ENCODE measurements around the gene GABRP.

GABRP gene

DNA sequence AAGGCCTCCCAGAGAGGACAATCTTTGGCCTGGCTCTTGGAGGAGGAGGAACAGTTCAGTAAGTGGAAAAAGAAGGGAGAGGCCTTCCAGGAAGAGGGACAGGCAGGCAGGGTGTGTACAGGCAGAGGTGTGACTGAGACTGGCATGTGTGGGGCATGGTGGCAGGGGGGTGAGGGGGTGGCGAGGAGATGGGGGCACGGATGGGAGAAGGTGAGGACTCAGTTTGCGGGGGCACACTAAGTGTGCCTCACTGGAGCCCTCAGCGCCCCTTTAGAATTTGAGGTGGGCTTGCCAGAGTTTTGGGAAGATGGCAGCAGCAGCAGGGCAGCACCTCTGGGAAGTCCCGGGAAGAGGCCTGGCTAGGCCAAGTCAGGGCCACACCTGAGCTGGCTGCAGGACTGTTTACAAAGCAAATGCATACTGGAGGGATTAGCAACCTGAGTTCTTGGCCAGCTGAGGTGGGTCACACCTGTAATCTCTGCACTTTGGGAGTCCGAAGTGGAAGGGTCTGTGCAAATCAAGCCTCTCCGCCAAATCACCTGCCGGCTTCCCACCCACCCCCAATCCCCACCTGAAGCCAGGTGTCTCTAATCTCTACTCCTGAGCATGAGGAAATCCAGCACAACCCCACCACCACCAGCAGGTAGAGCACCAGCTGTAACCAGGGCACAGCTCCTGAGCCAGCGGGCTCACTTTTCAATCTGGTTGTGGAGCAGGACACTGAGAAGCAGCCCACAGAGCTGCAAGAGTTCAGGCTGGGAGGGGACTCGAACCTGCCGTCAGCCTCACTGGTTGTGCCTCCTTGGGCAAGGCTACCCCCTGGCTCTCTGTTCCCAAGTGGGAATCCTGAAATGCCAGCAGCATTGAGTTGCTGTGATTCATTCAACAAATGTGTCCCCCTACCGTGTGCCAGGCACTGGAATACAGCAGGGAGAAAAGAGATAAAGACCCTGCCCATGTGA lies 10.2 kb upstream of the GABRP start:
- no peak overlapping the region for H3K4me3 ChIP-seq (ENCODE audit: low read depth, low read length)
- TF ChIP-seq, protein P1, sequence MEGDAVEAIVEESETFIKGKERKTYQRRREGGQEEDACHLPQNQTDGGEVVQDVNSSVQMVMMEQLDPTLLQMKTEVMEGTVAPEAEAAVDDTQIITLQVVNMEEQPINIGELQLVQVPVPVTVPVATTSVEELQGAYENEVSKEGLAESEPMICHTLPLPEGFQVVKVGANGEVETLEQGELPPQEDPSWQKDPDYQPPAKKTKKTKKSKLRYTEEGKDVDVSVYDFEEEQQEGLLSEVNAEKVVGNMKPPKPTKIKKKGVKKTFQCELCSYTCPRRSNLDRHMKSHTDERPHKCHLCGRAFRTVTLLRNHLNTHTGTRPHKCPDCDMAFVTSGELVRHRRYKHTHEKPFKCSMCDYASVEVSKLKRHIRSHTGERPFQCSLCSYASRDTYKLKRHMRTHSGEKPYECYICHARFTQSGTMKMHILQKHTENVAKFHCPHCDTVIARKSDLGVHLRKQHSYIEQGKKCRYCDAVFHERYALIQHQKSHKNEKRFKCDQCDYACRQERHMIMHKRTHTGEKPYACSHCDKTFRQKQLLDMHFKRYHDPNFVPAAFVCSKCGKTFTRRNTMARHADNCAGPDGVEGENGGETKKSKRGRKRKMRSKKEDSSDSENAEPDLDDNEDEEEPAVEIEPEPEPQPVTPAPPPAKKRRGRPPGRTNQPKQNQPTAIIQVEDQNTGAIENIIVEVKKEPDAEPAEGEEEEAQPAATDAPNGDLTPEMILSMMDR (conservative IDR thresholded peaks at IDR 0.05; ENCODE audit: low read depth, low read length) = no peak
- no peak for DNase-seq (ENCODE audit: low read depth)

DNA sequence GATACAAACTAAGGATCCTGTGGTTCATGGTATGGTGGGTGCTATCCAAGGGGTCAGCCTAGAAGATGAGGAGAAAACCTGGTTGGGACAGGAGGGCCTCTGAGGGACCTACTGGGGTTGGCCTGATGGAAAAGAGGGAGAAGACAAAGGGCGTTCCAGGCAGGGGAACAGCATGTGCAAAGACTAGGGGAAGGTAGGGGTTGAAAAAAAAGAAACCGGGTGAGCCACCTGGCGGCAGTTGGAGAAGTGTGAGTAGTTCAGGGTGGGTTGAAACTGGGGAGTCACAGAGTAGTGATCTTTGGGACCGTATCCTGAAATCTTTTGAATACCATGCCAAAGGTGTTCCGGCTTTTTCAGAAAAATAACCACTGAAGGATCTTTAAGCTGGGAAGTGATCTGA lies 8.7 kb upstream of the GABRP start:
- no peak for DNase-seq (ENCODE audit: low read depth)
- H3K4me3 ChIP-seq (ENCODE audit: low read depth, low read length) = no peak overlapping the region
- TF ChIP-seq, protein P1 (conservative IDR thresholded peaks at IDR 0.05; ENCODE audit: low read depth, low read length) = no peak

DNA sequence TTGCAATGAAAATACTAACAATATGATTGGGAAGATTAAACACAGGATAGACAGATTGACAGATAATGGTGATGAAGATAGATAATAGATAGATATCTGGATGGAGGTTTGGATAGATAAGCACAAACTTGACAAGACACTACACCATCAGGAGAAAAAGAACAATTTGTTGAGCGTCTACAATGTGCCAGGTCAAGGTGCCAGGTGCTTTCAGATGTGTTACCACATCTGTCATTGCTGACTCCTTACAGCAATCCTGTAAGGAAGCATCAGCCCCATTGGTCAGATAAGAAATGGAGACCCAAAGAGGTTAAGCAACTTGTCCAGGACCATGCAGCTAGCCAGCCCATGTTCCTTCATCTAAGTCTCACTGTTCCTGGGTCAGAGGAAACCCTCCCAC lies 1.6 kb upstream of the GABRP start:
- TF ChIP-seq, protein P1 (conservative IDR thresholded peaks at IDR 0.05; ENCODE audit: low read depth, low read length) = no peak
- DNase-seq (ENCODE audit: low read depth) = no peak

DNA sequence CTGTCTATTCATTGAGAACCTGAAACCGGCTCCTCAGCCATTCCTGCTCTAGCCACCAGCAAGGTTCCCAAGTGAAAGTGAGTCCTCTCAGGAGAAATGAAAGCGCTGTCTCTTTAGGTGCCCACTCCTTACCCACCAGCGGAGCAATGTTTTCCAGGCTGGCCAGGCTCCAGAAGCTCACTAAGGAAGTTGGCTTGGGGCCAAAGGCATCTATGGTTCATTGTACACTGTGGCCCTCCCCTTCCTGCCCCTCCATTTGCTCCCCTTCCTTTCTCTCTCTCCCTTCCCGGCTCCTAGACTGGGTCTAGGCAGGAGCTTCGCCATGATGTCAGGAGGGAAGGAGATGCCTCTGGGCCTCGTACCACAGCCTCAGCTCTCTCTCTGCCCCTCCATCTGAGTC lies 1.1 kb upstream of the GABRP start:
- TF ChIP-seq, protein P1 (conservative IDR thresholded peaks at IDR 0.05; ENCODE audit: low read depth, low read length) = no peak
- no peak for DNase-seq (ENCODE audit: low read depth)
- no peak overlapping the region for H3K4me3 ChIP-seq (ENCODE audit: low read depth, low read length)

More for the DNA sequence above, 1.6 kb upstream of the GABRP start:
- H3K4me3 ChIP-seq (ENCODE audit: low read depth, low read length) = no peak overlapping the region

DNA sequence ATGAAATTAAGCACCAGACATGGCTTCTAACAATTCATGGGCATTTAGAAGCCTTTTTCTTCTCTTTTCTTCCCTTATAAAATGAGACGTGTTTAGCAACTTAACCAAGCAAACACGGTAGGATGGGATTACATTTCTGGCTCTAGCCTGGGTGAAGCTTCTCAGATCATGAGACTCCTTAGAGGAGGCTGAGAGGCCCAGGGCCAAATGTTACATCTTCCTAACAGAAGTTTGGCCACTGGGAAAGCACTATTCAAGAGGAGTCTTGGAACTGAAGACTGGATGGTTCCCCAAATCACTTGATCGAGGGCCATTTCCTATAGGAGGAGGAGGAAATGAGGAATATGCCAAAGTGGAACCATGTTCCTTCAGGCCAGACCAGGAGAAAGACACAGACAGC lies 1.9 kb downstream of the GABRP start:
- H3K4me3 ChIP-seq (ENCODE audit: low read depth, low read length) = no peak overlapping the region
- TF ChIP-seq, protein P1 (conservative IDR thresholded peaks at IDR 0.05; ENCODE audit: low read depth, low read length) = no peak
- no peak for DNase-seq (ENCODE audit: low read depth)

DNA sequence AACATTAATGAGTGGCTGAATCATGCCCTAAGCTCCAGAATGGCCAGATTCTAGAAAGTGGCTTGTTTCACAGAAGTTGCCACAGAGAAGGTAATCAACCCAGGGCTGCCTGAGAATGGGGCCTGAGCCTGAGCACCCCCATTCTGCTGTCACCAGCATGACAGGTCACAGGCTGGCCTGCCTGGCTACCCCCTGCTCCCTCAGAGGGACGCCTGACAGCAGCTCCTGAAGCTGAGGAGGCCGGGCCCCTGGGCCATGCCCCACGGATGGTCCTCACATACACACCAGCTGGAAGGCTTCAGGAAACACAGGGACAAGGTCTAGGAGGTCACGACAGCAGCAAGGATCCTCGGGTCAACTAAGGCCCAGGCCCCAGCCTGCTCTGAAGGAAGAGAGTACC lies 3.7 kb downstream of the GABRP start:
- H3K4me3 ChIP-seq (ENCODE audit: low read depth, low read length) = no peak overlapping the region
- DNase-seq (ENCODE audit: low read depth) = no peak
- TF ChIP-seq, protein P1 (conservative IDR thresholded peaks at IDR 0.05; ENCODE audit: low read depth, low read length) = no peak

All from choroid plexus epithelial cell (primary cell).